ENCODE measurements around the gene EXOC3L2. TPM values are rescaled to one million over a fixed set of nuclear protein-coding genes. Genes with fewer than 3 reads are reported as not detected.
A peak's percentile ranks its signal among the peaks of the same experiment; 100 is the strongest.

EXOC3L2 gene
- total RNA-seq, 1 donor: not detected

DNA sequence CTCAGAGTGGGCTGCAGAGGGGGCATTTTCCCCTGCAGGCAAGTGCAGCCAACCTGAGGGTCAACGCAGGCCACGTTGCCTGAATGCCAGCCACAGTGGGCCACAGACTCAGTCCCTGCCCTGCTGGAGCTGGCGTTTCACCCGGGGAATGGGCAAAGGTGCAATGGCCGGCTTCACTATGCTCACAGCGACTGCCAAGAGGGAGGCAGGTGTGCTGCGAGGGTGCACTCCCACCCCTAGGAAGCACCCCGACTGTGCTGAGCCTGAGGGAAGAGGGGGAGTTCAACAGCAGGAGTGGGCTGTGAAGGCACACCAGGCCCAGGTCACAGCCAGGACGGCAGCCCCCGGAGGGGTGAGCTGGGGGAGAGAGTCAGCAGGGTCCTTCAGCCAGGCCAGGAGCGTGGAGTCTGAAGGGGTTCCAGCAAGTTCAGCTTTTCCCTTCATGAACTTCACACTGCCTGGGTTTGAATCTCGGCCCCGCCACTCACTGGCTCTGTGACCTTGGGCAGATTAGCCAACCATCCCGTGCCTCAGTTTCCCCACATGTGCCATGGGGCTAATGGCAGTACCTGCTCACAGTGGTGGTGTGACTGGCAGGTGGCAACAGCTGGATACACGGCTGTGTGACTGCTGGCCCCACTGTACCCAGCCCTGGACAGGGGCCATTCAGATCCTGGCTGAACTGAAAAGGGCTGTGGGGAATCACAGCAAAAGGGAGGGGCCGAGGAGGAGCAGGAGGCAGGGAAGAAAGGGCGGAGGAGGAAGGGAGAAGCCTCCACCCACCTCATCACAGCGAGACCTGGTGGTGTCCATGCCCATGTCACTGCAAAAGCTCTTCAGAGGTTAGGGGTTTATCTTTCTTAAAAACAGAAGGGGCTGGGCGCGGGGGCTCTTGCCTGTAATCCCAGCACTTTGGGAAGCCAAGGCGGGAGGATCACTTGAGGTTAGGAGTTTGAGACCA lies 74.8 kb downstream of the EXOC3L2 start:
- Histone ChIP-seq H3K27ac (ENCODE audit: low read depth, low read length) (no peak overlapping the region), H3K27me3 (ENCODE audit: insufficient read depth, low read length) (no peaks in the 10 kb centered on the region), H2AFZ (ENCODE audit: low read length) (no peak overlapping the region), H4K20me1 (ENCODE audit: insufficient read depth, low read length) (no peaks in the 10 kb centered on the region), H3K4me2 (ENCODE audit: insufficient read depth, low read length) (no peak overlapping the region), H3K36me3 (ENCODE audit: insufficient read depth, low read length) (no peaks in the 10 kb centered on the region), H3K4me3 (ENCODE audit: insufficient read depth, low read length) (no peak overlapping the region), H3K9me3 (ENCODE audit: low read depth, low read length) (no peaks in the 10 kb centered on the region), H3K4me1 (ENCODE audit: insufficient read depth, low read length) (peaks cover 13% of the 10 kb centered on the region), H3K79me2 (ENCODE audit: insufficient read depth, low read length) (no peaks in the 10 kb centered on the region)
- peak; percentile 58 for DNase-seq (ENCODE audit: insufficient read length, low spot score, missing footprints)
- TF ChIP-seq, protein P1, sequence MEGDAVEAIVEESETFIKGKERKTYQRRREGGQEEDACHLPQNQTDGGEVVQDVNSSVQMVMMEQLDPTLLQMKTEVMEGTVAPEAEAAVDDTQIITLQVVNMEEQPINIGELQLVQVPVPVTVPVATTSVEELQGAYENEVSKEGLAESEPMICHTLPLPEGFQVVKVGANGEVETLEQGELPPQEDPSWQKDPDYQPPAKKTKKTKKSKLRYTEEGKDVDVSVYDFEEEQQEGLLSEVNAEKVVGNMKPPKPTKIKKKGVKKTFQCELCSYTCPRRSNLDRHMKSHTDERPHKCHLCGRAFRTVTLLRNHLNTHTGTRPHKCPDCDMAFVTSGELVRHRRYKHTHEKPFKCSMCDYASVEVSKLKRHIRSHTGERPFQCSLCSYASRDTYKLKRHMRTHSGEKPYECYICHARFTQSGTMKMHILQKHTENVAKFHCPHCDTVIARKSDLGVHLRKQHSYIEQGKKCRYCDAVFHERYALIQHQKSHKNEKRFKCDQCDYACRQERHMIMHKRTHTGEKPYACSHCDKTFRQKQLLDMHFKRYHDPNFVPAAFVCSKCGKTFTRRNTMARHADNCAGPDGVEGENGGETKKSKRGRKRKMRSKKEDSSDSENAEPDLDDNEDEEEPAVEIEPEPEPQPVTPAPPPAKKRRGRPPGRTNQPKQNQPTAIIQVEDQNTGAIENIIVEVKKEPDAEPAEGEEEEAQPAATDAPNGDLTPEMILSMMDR (IDR thresholded peaks at IDR 0.05; ENCODE audit: extremely low read depth, low read depth, low read length): no peak

DNA sequence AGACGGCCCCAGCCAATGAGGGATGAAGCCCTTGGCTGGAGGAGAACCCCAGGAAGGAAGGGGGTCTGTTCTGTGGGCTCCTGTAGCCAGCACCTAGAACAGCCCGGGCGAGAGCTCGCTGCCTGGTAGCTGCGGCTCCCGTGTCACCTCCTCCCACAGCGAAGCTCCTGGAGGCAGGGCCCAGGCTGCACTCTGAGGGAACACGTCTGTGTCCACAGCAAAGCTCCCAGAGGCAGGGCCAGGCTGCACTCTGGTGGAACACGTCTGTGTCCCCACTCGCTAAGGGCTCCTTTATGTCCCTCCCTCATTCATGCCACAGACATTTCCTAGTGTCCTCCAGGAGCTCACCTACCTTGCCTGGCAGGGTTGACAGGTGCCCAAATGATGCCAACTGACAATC lies 75.6 kb downstream of the EXOC3L2 start:
- no peaks in the 10 kb centered on the region for H4K20me1 ChIP-seq (ENCODE audit: insufficient read depth, low read length)
- no peak overlapping the region for H3K27ac ChIP-seq (ENCODE audit: low read depth, low read length)
- no peak overlapping the region for H3K4me3 ChIP-seq (ENCODE audit: insufficient read depth, low read length)
- H3K79me2 ChIP-seq (ENCODE audit: insufficient read depth, low read length): no peaks in the 10 kb centered on the region
- no peaks in the 10 kb centered on the region for H3K9me3 ChIP-seq (ENCODE audit: low read depth, low read length)
- peak; percentile 53 for DNase-seq (ENCODE audit: insufficient read length, low spot score, missing footprints)
- H3K4me2 ChIP-seq (ENCODE audit: insufficient read depth, low read length): no peak overlapping the region
- H3K4me1 ChIP-seq (ENCODE audit: insufficient read depth, low read length): peaks cover 15% of the 10 kb centered on the region
- TF ChIP-seq, protein P1 (IDR thresholded peaks at IDR 0.05; ENCODE audit: extremely low read depth, low read depth, low read length): no peak
- H3K27me3 ChIP-seq (ENCODE audit: insufficient read depth, low read length): no peaks in the 10 kb centered on the region
- no peak overlapping the region for H2AFZ ChIP-seq (ENCODE audit: low read length)
- H3K36me3 ChIP-seq (ENCODE audit: insufficient read depth, low read length): no peaks in the 10 kb centered on the region

DNA sequence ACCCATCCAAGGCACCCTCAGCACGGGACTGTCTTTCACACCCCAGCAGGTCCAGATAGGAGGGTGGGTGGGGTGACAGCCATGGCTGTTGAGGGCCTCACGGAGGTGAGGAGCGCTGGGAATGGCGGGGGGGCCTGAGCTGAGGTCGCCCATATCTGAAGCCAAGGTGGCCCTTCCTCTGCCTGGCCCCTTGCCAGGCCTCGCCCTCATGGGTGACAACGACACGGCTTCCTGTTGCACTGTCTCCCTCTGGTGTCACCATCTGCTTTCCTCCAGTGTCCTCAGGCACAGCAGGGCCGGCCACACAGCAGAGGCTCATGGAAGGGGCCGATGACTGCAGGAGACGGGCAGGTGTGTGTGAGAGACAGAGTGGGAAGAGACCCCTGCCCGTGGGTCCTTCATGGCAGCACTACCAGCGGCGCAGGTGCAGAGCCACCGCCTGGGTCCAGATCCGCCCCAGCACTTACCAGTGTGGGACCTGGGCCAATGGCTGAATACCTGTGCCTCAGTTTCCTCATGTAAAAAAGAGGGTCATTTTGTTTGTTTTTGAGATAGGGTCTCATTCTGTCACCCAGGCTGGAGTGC lies 76.3 kb downstream of the EXOC3L2 start:
- Histone ChIP-seq H4K20me1 (ENCODE audit: insufficient read depth, low read length) (no peaks in the 10 kb centered on the region), H2AFZ (ENCODE audit: low read length) (no peak overlapping the region), H3K4me1 (ENCODE audit: insufficient read depth, low read length) (peaks cover 14% of the 10 kb centered on the region), H3K79me2 (ENCODE audit: insufficient read depth, low read length) (no peaks in the 10 kb centered on the region), H3K27ac (ENCODE audit: low read depth, low read length) (no peak overlapping the region), H3K9me3 (ENCODE audit: low read depth, low read length) (no peaks in the 10 kb centered on the region), H3K36me3 (ENCODE audit: insufficient read depth, low read length) (no peaks in the 10 kb centered on the region), H3K4me2 (ENCODE audit: insufficient read depth, low read length) (no peak overlapping the region), H3K27me3 (ENCODE audit: insufficient read depth, low read length) (no peaks in the 10 kb centered on the region), H3K4me3 (ENCODE audit: insufficient read depth, low read length) (no peak overlapping the region)
- DNase-seq (ENCODE audit: insufficient read length, low spot score, missing footprints): peak; percentile 73
- TF ChIP-seq, protein P1 (IDR thresholded peaks at IDR 0.05; ENCODE audit: extremely low read depth, low read depth, low read length): no peak

DNA sequence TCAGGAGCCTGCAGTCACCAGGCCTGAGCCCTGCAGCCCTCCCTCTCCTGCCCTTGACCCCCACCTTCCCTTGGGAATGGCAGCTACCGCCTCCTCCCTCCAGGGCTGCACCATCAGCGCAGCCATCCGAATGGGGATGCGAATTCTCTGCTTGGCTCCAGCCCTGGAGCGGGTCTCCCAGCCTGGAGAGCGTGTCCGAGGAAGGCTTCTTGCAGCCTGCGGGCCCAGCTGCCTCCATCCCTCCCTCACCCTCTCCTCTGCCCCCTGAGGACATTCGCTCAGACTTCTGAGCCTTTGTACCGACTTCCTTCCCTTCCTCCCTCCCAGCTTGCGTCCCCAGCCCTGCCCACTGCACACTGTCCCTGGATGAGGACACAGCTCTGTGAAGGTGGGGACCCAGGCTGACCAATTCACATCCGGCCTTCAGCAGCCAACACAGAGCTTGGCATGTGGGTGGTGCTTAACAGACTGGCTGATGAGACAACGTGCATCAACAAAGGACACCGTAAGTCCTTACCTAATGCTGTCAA lies 78.4 kb downstream of the EXOC3L2 start:
- TF ChIP-seq, protein P1 (IDR thresholded peaks at IDR 0.05; ENCODE audit: extremely low read depth, low read depth, low read length): no peak
- H3K27ac ChIP-seq (ENCODE audit: low read depth, low read length): no peak overlapping the region

More for the DNA sequence above, 78.4 kb downstream of the EXOC3L2 start:
- Histone ChIP-seq H2AFZ (ENCODE audit: low read length) (no peak overlapping the region), H3K27me3 (ENCODE audit: insufficient read depth, low read length) (peaks cover 2% of the 10 kb centered on the region), H3K4me3 (ENCODE audit: insufficient read depth, low read length) (no peak overlapping the region), H3K79me2 (ENCODE audit: insufficient read depth, low read length) (no peaks in the 10 kb centered on the region), H3K4me1 (ENCODE audit: insufficient read depth, low read length) (peaks cover 8% of the 10 kb centered on the region), H3K9me3 (ENCODE audit: low read depth, low read length) (no peaks in the 10 kb centered on the region), H3K36me3 (ENCODE audit: insufficient read depth, low read length) (no peaks in the 10 kb centered on the region), H4K20me1 (ENCODE audit: insufficient read depth, low read length) (no peaks in the 10 kb centered on the region), H3K4me2 (ENCODE audit: insufficient read depth, low read length) (no peak overlapping the region)
- peak; percentile 61 for DNase-seq (ENCODE audit: insufficient read length, low spot score, missing footprints)
